ENCODE measurements around the gene NLRC5. TPM values are rescaled to one million over a fixed set of nuclear protein-coding genes. Genes with fewer than 3 reads are reported as not detected.

The NLRC5 gene, protein sequence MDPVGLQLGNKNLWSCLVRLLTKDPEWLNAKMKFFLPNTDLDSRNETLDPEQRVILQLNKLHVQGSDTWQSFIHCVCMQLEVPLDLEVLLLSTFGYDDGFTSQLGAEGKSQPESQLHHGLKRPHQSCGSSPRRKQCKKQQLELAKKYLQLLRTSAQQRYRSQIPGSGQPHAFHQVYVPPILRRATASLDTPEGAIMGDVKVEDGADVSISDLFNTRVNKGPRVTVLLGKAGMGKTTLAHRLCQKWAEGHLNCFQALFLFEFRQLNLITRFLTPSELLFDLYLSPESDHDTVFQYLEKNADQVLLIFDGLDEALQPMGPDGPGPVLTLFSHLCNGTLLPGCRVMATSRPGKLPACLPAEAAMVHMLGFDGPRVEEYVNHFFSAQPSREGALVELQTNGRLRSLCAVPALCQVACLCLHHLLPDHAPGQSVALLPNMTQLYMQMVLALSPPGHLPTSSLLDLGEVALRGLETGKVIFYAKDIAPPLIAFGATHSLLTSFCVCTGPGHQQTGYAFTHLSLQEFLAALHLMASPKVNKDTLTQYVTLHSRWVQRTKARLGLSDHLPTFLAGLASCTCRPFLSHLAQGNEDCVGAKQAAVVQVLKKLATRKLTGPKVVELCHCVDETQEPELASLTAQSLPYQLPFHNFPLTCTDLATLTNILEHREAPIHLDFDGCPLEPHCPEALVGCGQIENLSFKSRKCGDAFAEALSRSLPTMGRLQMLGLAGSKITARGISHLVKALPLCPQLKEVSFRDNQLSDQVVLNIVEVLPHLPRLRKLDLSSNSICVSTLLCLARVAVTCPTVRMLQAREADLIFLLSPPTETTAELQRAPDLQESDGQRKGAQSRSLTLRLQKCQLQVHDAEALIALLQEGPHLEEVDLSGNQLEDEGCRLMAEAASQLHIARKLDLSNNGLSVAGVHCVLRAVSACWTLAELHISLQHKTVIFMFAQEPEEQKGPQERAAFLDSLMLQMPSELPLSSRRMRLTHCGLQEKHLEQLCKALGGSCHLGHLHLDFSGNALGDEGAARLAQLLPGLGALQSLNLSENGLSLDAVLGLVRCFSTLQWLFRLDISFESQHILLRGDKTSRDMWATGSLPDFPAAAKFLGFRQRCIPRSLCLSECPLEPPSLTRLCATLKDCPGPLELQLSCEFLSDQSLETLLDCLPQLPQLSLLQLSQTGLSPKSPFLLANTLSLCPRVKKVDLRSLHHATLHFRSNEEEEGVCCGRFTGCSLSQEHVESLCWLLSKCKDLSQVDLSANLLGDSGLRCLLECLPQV (N-terminal part only)
- total RNA-seq (ENCODE audit: unreplicated experiment): 1.5 TPM
- long read RNA-seq: 0 reads

DNA sequence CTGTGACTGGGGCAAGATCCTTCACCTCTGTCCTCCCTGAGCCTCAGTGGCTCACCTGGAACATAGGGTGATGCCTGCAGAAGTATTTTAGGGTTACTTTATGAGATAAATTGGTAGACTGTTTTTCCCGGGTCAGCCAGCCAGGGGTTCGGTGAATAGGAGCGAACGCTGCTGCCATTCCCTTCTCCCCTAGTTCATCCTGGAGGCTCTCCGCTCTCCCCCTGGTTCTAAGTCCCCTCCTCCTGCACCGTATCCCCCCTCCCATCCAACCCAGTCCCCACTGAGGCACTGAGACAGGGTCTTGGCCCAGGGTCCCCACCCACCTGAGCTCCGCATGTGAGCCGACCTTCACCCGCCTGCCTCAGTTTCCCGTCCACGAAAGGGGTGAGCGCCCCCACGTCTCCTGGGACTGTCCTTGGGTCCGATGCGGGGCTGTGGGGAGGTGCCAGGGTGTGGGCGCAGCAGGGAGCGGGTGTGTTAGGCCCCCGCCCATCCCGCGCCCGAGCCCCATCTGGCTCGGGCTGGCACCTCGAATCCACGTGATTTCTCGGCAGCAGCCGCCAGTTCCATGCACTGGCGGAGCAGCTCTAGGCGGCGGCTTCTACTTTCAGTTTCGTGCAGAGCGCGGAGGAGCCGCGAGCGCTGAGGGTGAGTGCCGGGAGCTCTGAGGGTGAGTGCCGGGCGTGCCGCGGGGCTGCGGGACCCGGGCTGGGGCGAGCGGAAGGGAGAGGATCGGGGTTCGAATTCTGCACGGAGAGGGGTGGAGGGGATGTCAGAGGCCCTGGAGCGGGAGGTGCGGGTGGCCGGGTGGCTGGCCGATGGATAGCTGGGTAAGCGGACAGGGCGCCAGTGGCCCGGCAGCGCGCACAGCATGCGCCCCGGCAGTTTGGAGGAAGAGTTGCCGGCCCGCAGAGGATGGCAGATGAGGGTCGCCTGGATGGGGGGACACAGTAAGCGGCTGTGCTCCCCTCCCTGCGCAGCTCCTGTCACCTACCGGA is at the start of gene NLRC5:
TSS of gene NLRC5 (plus strand) at position 610 of the 998 bp plus-strand sequence. CDS start 31,156 bp downstream, outside the sequence.
- H3K4me3 Mint-ChIP-seq (ENCODE audit: unreplicated experiment): peak within 1 kb of the TSS; percentile 89
- TF ChIP-seq, protein P1, sequence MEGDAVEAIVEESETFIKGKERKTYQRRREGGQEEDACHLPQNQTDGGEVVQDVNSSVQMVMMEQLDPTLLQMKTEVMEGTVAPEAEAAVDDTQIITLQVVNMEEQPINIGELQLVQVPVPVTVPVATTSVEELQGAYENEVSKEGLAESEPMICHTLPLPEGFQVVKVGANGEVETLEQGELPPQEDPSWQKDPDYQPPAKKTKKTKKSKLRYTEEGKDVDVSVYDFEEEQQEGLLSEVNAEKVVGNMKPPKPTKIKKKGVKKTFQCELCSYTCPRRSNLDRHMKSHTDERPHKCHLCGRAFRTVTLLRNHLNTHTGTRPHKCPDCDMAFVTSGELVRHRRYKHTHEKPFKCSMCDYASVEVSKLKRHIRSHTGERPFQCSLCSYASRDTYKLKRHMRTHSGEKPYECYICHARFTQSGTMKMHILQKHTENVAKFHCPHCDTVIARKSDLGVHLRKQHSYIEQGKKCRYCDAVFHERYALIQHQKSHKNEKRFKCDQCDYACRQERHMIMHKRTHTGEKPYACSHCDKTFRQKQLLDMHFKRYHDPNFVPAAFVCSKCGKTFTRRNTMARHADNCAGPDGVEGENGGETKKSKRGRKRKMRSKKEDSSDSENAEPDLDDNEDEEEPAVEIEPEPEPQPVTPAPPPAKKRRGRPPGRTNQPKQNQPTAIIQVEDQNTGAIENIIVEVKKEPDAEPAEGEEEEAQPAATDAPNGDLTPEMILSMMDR (IDR thresholded peaks at IDR 0.05; ENCODE audit: partially characterized antibody, unreplicated experiment): no peak
- H3K36me3 Mint-ChIP-seq (ENCODE audit: unreplicated experiment): no peaks in the 10 kb centered on the region
- H3K27ac Mint-ChIP-seq (ENCODE audit: unreplicated experiment): no peak within 1 kb of the TSS
- H3K4me1 Mint-ChIP-seq (ENCODE audit: low read depth, unreplicated experiment): peaks cover 1% of the 10 kb centered on the region
- H3K9me3 Mint-ChIP-seq (ENCODE audit: unreplicated experiment): peaks cover 2% of the 10 kb centered on the region
- peak; percentile 73 for DNase-seq
- H3K27me3 Mint-ChIP-seq (ENCODE audit: unreplicated experiment): peaks cover 11% of the 10 kb centered on the region

DNA sequence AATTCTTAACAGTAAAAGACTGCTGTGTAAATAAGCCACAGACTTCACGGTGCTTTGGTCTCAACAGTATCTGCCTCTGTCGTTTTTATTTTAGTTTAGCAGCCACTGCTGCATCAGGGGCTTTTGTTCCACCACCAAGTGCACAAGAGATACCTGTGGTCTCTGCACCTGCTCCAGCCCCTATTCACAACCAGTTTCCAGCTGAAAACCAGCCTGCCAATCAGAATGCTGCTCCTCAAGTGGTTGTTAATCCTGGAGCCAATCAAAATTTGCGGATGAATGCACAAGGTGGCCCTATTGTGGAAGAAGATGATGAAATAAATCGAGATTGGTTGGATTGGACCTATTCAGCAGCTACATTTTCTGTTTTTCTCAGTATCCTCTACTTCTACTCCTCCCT is 49.6 kb upstream of the NLRC5 start:
- Mint-ChIP-seq H3K4me1 (ENCODE audit: low read depth, unreplicated experiment) (peaks cover 7% of the 10 kb centered on the region), H3K4me3 (ENCODE audit: unreplicated experiment) (no peak overlapping the region), H3K9me3 (ENCODE audit: unreplicated experiment) (no peaks in the 10 kb centered on the region), H3K27me3 (ENCODE audit: unreplicated experiment) (peaks cover 2% of the 10 kb centered on the region), H3K27ac (ENCODE audit: unreplicated experiment) (no peak overlapping the region), H3K36me3 (ENCODE audit: unreplicated experiment) (peaks cover 5% of the 10 kb centered on the region)
- TF ChIP-seq, protein P1 (IDR thresholded peaks at IDR 0.05; ENCODE audit: partially characterized antibody, unreplicated experiment): no peak
- no peak for DNase-seq

DNA sequence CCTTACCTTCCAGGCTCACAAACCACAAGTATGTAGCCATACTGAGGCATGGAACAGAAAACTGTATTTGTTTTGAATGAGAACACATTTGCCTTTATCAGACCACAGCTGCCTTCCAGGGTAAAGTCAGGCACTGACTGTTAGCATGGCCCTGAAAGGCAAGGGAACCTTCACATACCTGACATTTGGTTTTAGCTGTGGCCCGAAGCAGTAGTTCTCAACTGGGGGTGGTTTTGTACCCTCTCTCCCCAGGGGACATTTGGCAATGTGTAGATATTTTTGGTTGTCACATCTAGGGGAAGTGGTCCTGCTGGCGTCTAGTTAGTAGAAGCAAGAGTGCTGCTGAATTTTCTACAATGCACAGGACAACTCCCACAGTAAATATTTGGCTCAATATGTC is 48.3 kb upstream of the NLRC5 start:
- no peak for DNase-seq
- Mint-ChIP-seq H3K9me3 (ENCODE audit: unreplicated experiment) (no peaks in the 10 kb centered on the region), H3K36me3 (ENCODE audit: unreplicated experiment) (peaks cover 8% of the 10 kb centered on the region), H3K27me3 (ENCODE audit: unreplicated experiment) (peaks cover 2% of the 10 kb centered on the region), H3K27ac (ENCODE audit: unreplicated experiment) (no peak overlapping the region), H3K4me3 (ENCODE audit: unreplicated experiment) (no peak overlapping the region), H3K4me1 (ENCODE audit: low read depth, unreplicated experiment) (peaks cover 3% of the 10 kb centered on the region)
- TF ChIP-seq, protein P1 (IDR thresholded peaks at IDR 0.05; ENCODE audit: partially characterized antibody, unreplicated experiment): no peak

DNA sequence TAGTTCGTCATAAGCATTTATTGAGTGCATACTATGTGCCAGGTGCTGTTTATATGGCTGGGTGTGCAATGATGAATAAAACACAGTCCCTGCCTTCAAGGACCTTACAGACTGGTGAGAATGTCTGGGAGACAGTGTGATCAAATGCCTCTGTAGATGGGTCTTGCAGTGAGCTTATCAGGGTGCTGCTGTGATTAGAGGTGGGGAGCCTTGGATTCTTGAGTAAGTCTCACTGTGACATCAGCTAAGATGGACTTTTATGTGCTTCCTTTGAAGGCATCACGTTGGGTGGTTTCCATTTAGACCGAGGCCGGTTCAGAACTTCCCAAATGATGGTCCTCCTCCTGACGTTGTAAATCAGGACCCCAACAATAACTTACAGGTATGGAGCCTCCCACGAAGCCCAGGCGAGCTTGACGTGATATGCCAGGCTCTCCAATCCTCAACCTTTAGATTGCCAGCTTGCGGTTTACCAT is 47.5 kb upstream of the NLRC5 start:
- H3K27ac Mint-ChIP-seq (ENCODE audit: unreplicated experiment): no peak overlapping the region
- H3K9me3 Mint-ChIP-seq (ENCODE audit: unreplicated experiment): no peaks in the 10 kb centered on the region
- H3K27me3 Mint-ChIP-seq (ENCODE audit: unreplicated experiment): peaks cover 1% of the 10 kb centered on the region
- H3K36me3 Mint-ChIP-seq (ENCODE audit: unreplicated experiment): peaks cover 8% of the 10 kb centered on the region
- H3K4me3 Mint-ChIP-seq (ENCODE audit: unreplicated experiment): no peak overlapping the region
- TF ChIP-seq, protein P1 (IDR thresholded peaks at IDR 0.05; ENCODE audit: partially characterized antibody, unreplicated experiment): no peak
- no peak for DNase-seq
- H3K4me1 Mint-ChIP-seq (ENCODE audit: low read depth, unreplicated experiment): no peaks in the 10 kb centered on the region
